HEK293 (cell line): ENCODE measurements around the gene VSTM5.

Experiments used
- CTCF ChIA-PET: fragments of 350-600 bp; formaldehyde crosslinking; extraction: SDS; loops from one replicate; lab custom pipeline; 2021; ENCODE audit warnings: antibody characterized with exemption; lab: Yijun Ruan, JAX
- POLR2A ChIA-PET: fragments of 300-600 bp; formaldehyde crosslinking; extraction: SDS; loops from one replicate; lab custom pipeline; 2020; ENCODE audit warnings: antibody characterized with exemption, inconsistent platforms; lab: Yijun Ruan, JAX
- H3K27ac ChIP-seq: fragments of 200-500 bp; sonication (Bioruptor generic); 2 replicates; pipeline ENCODE4 v1.5.1; 2014; ENCODE audit warnings: low read depth, low read length, control low read depth, inconsistent platforms; ENCODE audit errors: extremely low read depth
- H3K36me3 ChIP-seq, 2 experiments: fragments of 200-500 bp in 1 of 2; sonication (Bioruptor generic) in 1 of 2; 1 replicate in 1 of 2; 2 replicates in 1 of 2; pipeline ENCODE4 v1.5.1; 2014 to 2017; ENCODE audit warnings: inconsistent platforms in 2 of 2, low read length in 2 of 2; ENCODE audit not compliant: control insufficient read depth in 2 of 2, insufficient read depth in 1 of 2
- H3K4me1 ChIP-seq: fragments of 200-500 bp; sonication (Bioruptor generic); 2 replicates; pipeline ENCODE4 v1.5.1; 2014; ENCODE audit warnings: mild to moderate bottlenecking, low read length, inconsistent platforms; ENCODE audit not compliant: control insufficient read depth, insufficient read depth
- H3K4me3 ChIP-seq: 2 replicates; pipeline ENCODE4 v1.5.1; 2011; ENCODE audit warnings: low read depth, mild to moderate bottlenecking, control low read depth, low read length, moderate library complexity
- H3K9me3 ChIP-seq: fragments of 200-500 bp; sonication (Bioruptor generic); 2 replicates; pipeline ENCODE4 v1.5.1; 2014; ENCODE audit warnings: low read depth, low read length, inconsistent platforms; ENCODE audit not compliant: control insufficient read depth, insufficient read depth
- FEZF1 ChIP-seq: fragments of 450-650 bp; formaldehyde crosslinking; IDR thresholded peaks from 2 replicates; pipeline ENCODE4 v1.5.1; 2016; ENCODE audit warnings: missing biosample characterization, missing genetic modification characterization
- IKZF3 ChIP-seq: fragments of 450-650 bp; IDR thresholded peaks from 2 replicates; pipeline ENCODE4 v1.5.0; 2018; ENCODE audit warnings: missing biosample characterization, mild to moderate bottlenecking, missing genetic modification characterization, moderate library complexity
- KLF8 ChIP-seq: fragments of 450-650 bp; formaldehyde crosslinking; IDR thresholded peaks from 2 replicates; pipeline ENCODE4 v1.5.1; 2016; ENCODE audit warnings: missing biosample characterization, missing genetic modification characterization
- MZF1 ChIP-seq: fragments of 450-650 bp; formaldehyde crosslinking; IDR thresholded peaks from 2 replicates; pipeline ENCODE4 v1.5.1; 2017; ENCODE audit warnings: missing biosample characterization, missing genetic modification characterization, borderline replicate concordance
- ZBTB17 ChIP-seq: fragments of 450-650 bp; formaldehyde crosslinking; IDR thresholded peaks from 2 replicates; pipeline ENCODE4 v1.5.1; 2016; ENCODE audit warnings: missing biosample characterization, missing genetic modification characterization
- ZNF112 ChIP-seq: fragments of 450-650 bp; formaldehyde crosslinking; IDR thresholded peaks from 2 replicates; pipeline ENCODE4 v1.5.0; 2017; ENCODE audit warnings: missing biosample characterization, missing genetic modification characterization
- ZNF140 ChIP-seq: fragments of 450-650 bp; formaldehyde crosslinking; IDR thresholded peaks from 2 replicates; pipeline ENCODE4 v1.5.1; 2016; ENCODE audit warnings: missing biosample characterization, missing genetic modification characterization
- ZNF169 ChIP-seq: fragments of 450-650 bp; formaldehyde crosslinking; IDR thresholded peaks from 2 replicates; pipeline ENCODE4 v1.5.1; 2016; ENCODE audit warnings: missing biosample characterization, missing genetic modification characterization
- ZNF175 ChIP-seq: fragments of 450-650 bp; formaldehyde crosslinking; IDR thresholded peaks from 2 replicates; pipeline ENCODE4 v1.5.1; 2016; ENCODE audit warnings: missing biosample characterization, missing genetic modification characterization
- ZNF221 ChIP-seq: fragments of 450-650 bp; formaldehyde crosslinking; IDR thresholded peaks from 2 replicates; pipeline ENCODE4 v1.5.1; 2017; ENCODE audit warnings: missing biosample characterization, missing genetic modification characterization, borderline replicate concordance
- ZNF266 ChIP-seq: fragments of 450-650 bp; formaldehyde crosslinking; IDR thresholded peaks from 2 replicates; pipeline ENCODE4 v1.5.1; 2016; ENCODE audit warnings: missing biosample characterization, missing genetic modification characterization, low read depth
- ZNF292 ChIP-seq: fragments of 450-650 bp; formaldehyde crosslinking; IDR thresholded peaks from 2 replicates; pipeline ENCODE4 v1.5.1; 2016; ENCODE audit warnings: low read depth, missing biosample characterization, missing genetic modification characterization, borderline replicate concordance
- ZNF341 ChIP-seq: fragments of 450-650 bp; formaldehyde crosslinking; IDR thresholded peaks from 2 replicates; pipeline ENCODE4; 2016; ENCODE audit warnings: low read depth, missing biosample characterization, missing genetic modification characterization
- ZNF510 ChIP-seq: fragments of 450-650 bp; formaldehyde crosslinking; IDR thresholded peaks from 2 replicates; pipeline ENCODE4 v1.5.1; 2018; ENCODE audit warnings: mild to moderate bottlenecking, missing genetic modification characterization, missing biosample characterization; ENCODE audit not compliant: insufficient replicate concordance
- ZNF548 ChIP-seq: fragments of 450-650 bp; formaldehyde crosslinking; IDR thresholded peaks from 2 replicates; pipeline ENCODE4 v1.5.1; 2016; ENCODE audit warnings: missing biosample characterization, missing genetic modification characterization
- ZNF629 ChIP-seq: fragments of 450-650 bp; formaldehyde crosslinking; IDR thresholded peaks from 2 replicates; pipeline ENCODE4 v1.5.1; 2017; ENCODE audit warnings: missing biosample characterization, missing genetic modification characterization
- ZNF776 ChIP-seq: fragments of 450-650 bp; formaldehyde crosslinking; IDR thresholded peaks from 2 replicates; pipeline ENCODE4 v1.5.0; 2017; ENCODE audit warnings: missing biosample characterization, missing genetic modification characterization, borderline replicate concordance
- ZNF791 ChIP-seq: fragments of 450-650 bp; formaldehyde crosslinking; IDR thresholded peaks from 2 replicates; pipeline ENCODE4 v1.5.1; 2016; ENCODE audit warnings: missing biosample characterization, missing genetic modification characterization
- ZSCAN16 ChIP-seq: fragments of 450-650 bp; formaldehyde crosslinking; IDR thresholded peaks from 2 replicates; pipeline ENCODE4 v1.5.1; 2016; ENCODE audit warnings: missing biosample characterization, missing genetic modification characterization
- TF ChIP-seq, protein P1 (sequence below): fragments of 450-650 bp; IDR thresholded peaks from 2 replicates; pipeline ENCODE4 v1.5.1; 2018; ENCODE audit warnings: missing biosample characterization, missing genetic modification characterization
- TF ChIP-seq, protein P2 (sequence below): fragments of 450-650 bp; formaldehyde crosslinking; IDR thresholded peaks from 2 replicates; pipeline ENCODE4 v1.5.1; 2016; ENCODE audit warnings: missing biosample characterization, missing genetic modification characterization
- TF ChIP-seq, protein P3 (sequence below): fragments of 450-650 bp; formaldehyde crosslinking; IDR thresholded peaks from 2 replicates; pipeline ENCODE4 v1.5.1; 2016; ENCODE audit warnings: missing biosample characterization, missing genetic modification characterization
- TF ChIP-seq, protein P4 (sequence below): fragments of 450-650 bp; formaldehyde crosslinking; IDR thresholded peaks from 2 replicates; pipeline ENCODE4 v1.5.1; 2016; ENCODE audit warnings: missing biosample characterization, missing genetic modification characterization

The VSTM5 gene

DNA sequence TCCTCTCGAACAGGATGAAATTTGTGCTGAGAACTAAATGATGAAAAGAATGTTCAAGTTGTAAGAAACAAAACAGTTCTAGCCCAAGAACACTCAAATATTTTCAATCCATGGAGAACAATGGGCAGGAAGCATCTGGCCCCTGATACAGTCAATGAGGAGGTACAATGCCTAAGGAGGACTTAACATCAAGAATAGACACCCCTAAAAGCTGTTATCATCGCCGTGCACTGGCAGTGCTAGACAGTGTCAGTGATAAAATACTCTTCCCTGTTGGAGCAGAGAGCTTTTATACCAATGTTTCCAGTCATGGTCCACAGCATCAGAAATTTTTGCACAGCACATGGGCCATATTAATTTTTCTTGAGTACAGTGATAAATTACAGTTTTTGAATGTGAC, 20.2 kb upstream of the VSTM5 start:
- ChIA-PET POLR2A (no interaction called here), CTCF (interaction anchor here (0.7 to 1.7 kb wide), 5 partner anchors 11 to 1232 kb away, joined by 3 to 6 read pairs (median 3); no protein-coding TSS in a partner anchor)
- Histone ChIP-seq H3K4me3 (no peak overlapping the region), H3K36me3 (no peaks in the 10 kb centered on the region), H3K27ac (no peak overlapping the region), H3K9me3 (no peaks in the 10 kb centered on the region), H3K4me1 (no peaks in the 10 kb centered on the region)
- TF ChIP-seq IKZF3 (no peak), ZNF292 (tag by site-specific recombination) (no peak), ZNF221 (tag by site-specific recombination) (no peak), ZSCAN16 (no peak), KLF8 (no peak), ZNF266 (tag by site-specific recombination) (no peak), ZNF791 (tag by site-specific recombination) (no peak), ZNF629 (tag by site-specific recombination) (no peak), ZNF776 (no peak), ZNF169 (no peak), ZNF140 (no peak), ZBTB17 (tag by site-specific recombination) (no peak)
- TF ChIP-seq, protein P1, sequence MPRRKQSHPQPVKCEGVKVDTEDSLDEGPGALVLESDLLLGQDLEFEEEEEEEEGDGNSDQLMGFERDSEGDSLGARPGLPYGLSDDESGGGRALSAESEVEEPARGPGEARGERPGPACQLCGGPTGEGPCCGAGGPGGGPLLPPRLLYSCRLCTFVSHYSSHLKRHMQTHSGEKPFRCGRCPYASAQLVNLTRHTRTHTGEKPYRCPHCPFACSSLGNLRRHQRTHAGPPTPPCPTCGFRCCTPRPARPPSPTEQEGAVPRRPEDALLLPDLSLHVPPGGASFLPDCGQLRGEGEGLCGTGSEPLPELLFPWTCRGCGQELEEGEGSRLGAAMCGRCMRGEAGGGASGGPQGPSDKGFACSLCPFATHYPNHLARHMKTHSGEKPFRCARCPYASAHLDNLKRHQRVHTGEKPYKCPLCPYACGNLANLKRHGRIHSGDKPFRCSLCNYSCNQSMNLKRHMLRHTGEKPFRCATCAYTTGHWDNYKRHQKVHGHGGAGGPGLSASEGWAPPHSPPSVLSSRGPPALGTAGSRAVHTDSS = no peak

DNA sequence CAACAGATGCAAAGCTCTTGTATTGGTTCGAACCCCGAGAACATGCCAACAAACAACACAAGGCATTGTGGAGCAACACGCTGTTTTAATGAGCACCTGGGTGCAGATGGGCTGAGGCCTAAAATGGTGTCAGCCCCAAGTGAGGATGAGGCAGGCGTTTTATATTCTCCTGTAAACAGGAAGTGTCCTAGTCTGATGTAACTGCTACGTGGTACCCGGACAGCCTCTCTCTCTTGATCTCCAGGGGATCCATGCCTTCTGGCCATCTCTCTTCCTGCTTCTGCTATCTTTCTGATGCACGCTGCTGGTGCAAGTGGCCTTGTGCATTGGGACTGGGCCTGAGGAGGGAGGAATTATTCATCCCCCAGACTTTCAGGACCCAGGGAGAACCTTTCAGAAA, 19.4 kb upstream of the VSTM5 start:
- Histone ChIP-seq H3K9me3 (no peaks in the 10 kb centered on the region), H3K4me3 (no peak overlapping the region), H3K36me3 (no peaks in the 10 kb centered on the region), H3K4me1 (no peaks in the 10 kb centered on the region), H3K27ac (no peak overlapping the region)
- no peak for TF ChIP-seq ZNF548 (tag by site-specific recombination)
- TF ChIP-seq ZNF341 (tag by site-specific recombination) = no peak
- TF ChIP-seq FEZF1 (tag by site-specific recombination) = no peak
- TF ChIP-seq ZSCAN16 = no peak
- TF ChIP-seq, protein P2, sequence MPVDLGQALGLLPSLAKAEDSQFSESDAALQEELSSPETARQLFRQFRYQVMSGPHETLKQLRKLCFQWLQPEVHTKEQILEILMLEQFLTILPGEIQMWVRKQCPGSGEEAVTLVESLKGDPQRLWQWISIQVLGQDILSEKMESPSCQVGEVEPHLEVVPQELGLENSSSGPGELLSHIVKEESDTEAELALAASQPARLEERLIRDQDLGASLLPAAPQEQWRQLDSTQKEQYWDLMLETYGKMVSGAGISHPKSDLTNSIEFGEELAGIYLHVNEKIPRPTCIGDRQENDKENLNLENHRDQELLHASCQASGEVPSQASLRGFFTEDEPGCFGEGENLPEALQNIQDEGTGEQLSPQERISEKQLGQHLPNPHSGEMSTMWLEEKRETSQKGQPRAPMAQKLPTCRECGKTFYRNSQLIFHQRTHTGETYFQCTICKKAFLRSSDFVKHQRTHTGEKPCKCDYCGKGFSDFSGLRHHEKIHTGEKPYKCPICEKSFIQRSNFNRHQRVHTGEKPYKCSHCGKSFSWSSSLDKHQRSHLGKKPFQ (tag by site-specific recombination) = no peak
- no peak for TF ChIP-seq KLF8
- TF ChIP-seq ZNF112 (tag by site-specific recombination) = no peak
- TF ChIP-seq ZNF510 = no peak
- TF ChIP-seq, protein P3, sequence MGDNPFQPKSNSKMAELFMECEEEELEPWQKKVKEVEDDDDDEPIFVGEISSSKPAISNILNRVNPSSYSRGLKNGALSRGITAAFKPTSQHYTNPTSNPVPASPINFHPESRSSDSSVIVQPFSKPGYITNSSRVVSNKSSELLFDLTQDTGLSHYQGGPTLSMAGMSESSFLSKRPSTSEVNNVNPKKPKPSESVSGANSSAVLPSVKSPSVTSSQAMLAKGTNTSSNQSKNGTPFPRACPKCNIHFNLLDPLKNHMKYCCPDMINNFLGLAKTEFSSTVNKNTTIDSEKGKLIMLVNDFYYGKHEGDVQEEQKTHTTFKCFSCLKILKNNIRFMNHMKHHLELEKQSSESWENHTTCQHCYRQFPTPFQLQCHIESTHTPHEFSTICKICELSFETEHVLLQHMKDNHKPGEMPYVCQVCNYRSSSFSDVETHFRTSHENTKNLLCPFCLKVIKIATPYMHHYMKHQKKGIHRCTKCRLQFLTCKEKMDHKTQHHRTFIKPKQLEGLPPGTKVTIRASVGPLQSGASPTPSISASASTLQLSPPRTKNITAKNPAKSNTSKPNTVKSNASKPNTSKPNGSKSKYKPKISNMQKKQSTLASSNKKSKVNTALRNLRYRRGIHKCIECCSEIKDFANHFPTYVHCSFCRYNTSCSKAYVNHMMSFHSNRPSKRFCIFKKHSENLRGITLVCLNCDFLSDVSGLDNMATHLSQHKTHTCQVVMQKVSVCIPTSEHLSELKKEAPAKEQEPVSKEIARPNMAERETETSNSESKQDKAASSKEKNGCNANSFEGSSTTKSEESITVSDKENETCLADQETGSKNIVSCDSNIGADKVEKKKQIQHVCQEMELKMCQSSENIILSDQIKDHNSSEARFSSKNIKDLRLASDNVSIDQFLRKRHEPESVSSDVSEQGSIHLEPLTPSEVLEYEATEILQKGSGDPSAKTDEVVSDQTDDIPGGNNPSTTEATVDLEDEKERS (tag by site-specific recombination) = no peak
- TF ChIP-seq ZNF175 (tag by site-specific recombination) = no peak
- TF ChIP-seq, protein P4, sequence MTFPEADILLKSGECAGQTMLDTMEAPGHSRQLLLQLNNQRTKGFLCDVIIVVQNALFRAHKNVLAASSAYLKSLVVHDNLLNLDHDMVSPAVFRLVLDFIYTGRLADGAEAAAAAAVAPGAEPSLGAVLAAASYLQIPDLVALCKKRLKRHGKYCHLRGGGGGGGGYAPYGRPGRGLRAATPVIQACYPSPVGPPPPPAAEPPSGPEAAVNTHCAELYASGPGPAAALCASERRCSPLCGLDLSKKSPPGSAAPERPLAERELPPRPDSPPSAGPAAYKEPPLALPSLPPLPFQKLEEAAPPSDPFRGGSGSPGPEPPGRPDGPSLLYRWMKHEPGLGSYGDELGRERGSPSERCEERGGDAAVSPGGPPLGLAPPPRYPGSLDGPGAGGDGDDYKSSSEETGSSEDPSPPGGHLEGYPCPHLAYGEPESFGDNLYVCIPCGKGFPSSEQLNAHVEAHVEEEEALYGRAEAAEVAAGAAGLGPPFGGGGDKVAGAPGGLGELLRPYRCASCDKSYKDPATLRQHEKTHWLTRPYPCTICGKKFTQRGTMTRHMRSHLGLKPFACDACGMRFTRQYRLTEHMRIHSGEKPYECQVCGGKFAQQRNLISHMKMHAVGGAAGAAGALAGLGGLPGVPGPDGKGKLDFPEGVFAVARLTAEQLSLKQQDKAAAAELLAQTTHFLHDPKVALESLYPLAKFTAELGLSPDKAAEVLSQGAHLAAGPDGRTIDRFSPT (tag by site-specific recombination) = no peak
- TF ChIP-seq MZF1 (tag by site-specific recombination) = no peak
- POLR2A ChIA-PET = no interaction called here
- CTCF ChIA-PET = interaction anchor here (0.8 to 1.7 kb wide), 2 partner anchors 10 to 13 kb away, joined by 3 to 6 read pairs; no protein-coding TSS in a partner anchor
